Stimulated activated memory B cell treated with anti-CD40 and anti-IgM and Interleukin-4, amounts not matched to agents 10 μg/mL and 1 μg/mL and 100 μg/mL, for 72 hours (primary cell): ENCODE data around the gene NAV2.
A peak's percentile ranks its signal among the peaks of the same experiment; 100 is the strongest.

Source experiments
- ATAC-seq: fragments of 150-1000 bp; cut with Tn5 transposase; 2 replicates; pipeline ENCODE4 v1.10.0; 2021
- H3K27ac Mint-ChIP-seq: one replicate; pipeline ENCODE4 v1.8.0; 2022; ENCODE audit warnings: mild to moderate bottlenecking, mixed read lengths
- H3K27me3 Mint-ChIP-seq: one replicate; pipeline ENCODE4 v1.8.0; 2022; ENCODE audit warnings: mixed read lengths
- H3K36me3 Mint-ChIP-seq: one replicate; pipeline ENCODE4 v1.8.0; 2022; ENCODE audit warnings: mixed read lengths
- H3K4me1 Mint-ChIP-seq: one replicate; pipeline ENCODE4 v1.8.0; 2022; ENCODE audit warnings: mixed read lengths
- H3K4me3 Mint-ChIP-seq: one replicate; pipeline ENCODE4 v1.8.0; 2022; ENCODE audit warnings: mild to moderate bottlenecking, moderate library complexity, mixed read lengths
- H3K9me3 Mint-ChIP-seq: one replicate; pipeline ENCODE4 v1.8.0; 2022; ENCODE audit warnings: mixed read lengths

The NAV2 gene

DNA sequence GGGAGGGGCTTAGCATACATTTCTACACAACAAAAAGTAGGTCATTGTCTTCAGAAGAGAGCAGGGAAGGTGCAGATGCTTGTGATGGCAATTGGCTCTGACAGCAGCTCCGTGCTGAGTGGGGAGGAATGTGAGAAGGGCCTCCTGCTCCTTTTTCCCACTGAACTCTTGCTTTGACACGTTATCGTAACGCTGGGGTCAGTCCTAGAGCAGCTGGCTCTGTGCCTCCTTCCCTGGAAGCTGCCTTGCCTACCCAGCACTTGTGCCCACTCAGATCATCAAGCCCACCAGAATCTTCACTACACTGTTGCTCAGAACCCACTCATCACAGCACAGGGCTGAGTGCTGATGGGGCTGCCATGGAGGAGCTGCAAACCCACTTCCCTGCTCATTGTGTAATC is 14.9 kb upstream of the NAV2 start:
- H3K9me3 Mint-ChIP-seq, result no peaks in the 10 kb centered on the region
- no peaks in the 10 kb centered on the region for H3K4me1 Mint-ChIP-seq
- no peak overlapping the region for H3K4me3 Mint-ChIP-seq

DNA sequence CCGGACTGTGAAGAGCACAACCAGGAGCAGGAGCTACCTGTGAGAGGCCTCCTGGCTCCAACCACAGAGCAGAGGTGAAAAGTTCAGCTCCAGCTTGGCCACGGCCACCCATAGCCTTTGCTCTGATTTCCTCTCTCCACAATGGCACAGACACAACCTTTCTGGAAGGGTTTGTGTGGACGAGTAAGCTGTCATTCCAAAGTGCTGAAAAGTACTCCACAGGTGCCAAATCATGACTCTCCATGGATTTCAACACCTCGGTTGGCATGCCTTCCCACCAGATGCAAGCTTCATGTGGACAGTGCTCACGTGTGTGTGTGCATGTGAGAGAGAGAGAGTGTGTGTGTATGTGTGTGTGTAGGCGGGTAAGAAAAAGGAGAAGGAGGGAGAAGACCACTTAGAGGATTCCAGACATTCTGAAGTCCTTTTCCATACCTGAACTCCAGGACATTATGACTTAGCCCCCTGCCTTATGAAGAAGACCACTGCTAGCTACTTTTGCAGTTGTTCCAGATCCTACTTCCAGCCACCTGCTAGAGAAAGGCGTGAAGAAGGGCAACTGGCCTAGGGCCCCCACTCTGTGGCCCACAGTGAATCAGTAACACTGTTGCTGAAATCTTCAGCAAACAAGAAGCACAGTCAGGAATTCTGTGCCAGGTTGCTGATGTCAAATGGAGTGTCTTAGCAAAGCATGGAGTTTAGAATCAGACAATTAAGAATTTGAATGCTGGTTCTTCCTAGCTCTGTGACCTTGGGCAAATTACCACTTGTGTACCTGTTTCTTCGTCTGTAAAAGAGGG is 13.9 kb upstream of the NAV2 start:
- H3K4me1 Mint-ChIP-seq, result no peaks in the 10 kb centered on the region
- no peaks in the 10 kb centered on the region for H3K27me3 Mint-ChIP-seq
- no peak for ATAC-seq
- no peaks in the 10 kb centered on the region for H3K9me3 Mint-ChIP-seq
- H3K27ac Mint-ChIP-seq, result no peak overlapping the region
- H3K36me3 Mint-ChIP-seq, result no peaks in the 10 kb centered on the region
- no peak overlapping the region for H3K4me3 Mint-ChIP-seq

More for the DNA sequence above, 14.9 kb upstream of the NAV2 start:
- no peak for ATAC-seq
- H3K36me3 Mint-ChIP-seq, result no peaks in the 10 kb centered on the region
- no peaks in the 10 kb centered on the region for H3K27me3 Mint-ChIP-seq
- no peak overlapping the region for H3K27ac Mint-ChIP-seq

DNA sequence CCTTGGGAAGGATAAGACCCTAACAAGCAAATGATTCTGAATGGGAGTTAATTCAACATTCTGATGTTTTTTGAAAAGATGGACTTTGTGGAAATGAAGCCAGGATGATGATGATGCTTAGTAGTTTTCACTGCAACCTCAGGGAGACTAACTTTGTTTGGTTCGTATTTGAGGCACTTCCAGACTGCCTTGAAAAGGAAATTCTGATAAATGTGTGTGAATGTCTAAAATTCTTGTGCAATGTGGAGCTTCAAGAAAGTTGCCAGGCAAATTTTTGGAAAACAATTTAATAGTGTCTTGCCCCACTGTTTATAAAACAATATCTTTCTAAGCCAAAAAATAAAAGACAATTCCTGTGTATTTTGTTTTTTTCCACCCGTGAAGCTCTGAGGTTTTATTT is 11.2 kb upstream of the NAV2 start:
- Mint-ChIP-seq H3K9me3 (no peaks in the 10 kb centered on the region), H3K27me3 (peaks cover 8% of the 10 kb centered on the region), H3K4me3 (no peak overlapping the region), H3K36me3 (no peaks in the 10 kb centered on the region), H3K27ac (no peak overlapping the region), H3K4me1 (no peaks in the 10 kb centered on the region)
- ATAC-seq, result no peak

DNA sequence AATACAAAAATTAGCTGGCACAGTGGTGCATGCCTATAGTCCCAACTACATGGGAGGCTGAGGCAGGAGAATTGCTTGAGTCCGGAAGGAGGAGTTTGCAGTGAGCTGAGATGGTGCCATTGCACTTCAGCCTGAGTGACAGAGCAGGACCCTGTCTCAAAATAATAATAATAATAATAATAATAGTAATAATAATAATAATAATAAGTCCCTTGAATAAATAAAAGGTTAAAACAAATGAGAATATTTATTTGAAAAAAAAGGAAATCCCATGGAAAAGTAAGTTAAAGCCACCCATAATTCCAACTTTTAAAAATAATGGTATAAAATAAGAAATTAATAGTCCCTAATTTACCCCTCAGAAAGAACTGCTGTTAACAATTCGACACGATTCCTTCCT is 10.0 kb upstream of the NAV2 start:
- Mint-ChIP-seq H3K27ac (no peak overlapping the region), H3K4me3 (no peak overlapping the region), H3K9me3 (no peaks in the 10 kb centered on the region), H3K4me1 (no peaks in the 10 kb centered on the region), H3K36me3 (no peaks in the 10 kb centered on the region), H3K27me3 (peaks cover 8% of the 10 kb centered on the region)
- ATAC-seq, result no peak

DNA sequence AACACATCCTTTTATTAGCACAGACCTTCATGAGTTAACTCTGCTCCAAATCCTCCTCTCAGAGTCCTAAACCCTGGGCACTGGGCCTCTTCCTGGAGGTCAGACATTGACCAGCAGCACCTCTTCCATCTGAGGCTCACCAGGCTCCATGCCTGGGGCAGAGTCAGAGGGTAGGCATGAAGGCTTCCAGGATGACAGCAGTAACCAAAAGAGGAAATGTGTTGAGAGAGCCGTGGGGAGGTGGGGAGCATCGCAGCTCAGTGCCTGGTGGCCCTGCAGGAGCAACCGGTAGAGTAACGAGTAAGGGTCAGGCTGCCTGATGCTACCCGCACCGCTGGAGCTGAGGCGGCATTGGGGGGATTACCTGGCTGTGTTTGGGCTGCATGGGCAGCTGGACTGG is 9.4 kb upstream of the NAV2 start:
- no peak overlapping the region for H3K4me3 Mint-ChIP-seq
- H3K27ac Mint-ChIP-seq, result no peak overlapping the region
- peaks cover 8% of the 10 kb centered on the region for H3K27me3 Mint-ChIP-seq
- H3K36me3 Mint-ChIP-seq, result no peaks in the 10 kb centered on the region
- no peaks in the 10 kb centered on the region for H3K4me1 Mint-ChIP-seq
- no peaks in the 10 kb centered on the region for H3K9me3 Mint-ChIP-seq
- ATAC-seq, result no peak

DNA sequence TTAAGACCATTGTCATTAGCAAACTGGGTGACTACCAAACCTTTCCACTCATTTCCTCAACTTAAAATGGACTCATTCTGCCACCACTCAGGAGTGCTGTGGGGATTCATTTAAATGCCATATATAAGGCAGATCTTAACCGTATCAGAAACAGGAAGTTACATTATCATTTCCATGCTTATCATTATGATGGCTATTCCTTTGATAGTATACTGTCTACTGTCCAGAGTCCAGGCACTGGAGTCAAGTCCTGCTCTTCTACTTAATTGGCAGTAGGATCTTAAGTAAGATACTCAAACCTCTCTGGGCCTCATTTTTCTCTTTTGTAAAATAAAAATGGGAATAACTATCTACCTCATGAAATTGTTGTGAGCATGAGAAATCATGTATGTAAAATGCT is 8.4 kb upstream of the NAV2 start:
- H3K4me1 Mint-ChIP-seq, result no peaks in the 10 kb centered on the region

DNA sequence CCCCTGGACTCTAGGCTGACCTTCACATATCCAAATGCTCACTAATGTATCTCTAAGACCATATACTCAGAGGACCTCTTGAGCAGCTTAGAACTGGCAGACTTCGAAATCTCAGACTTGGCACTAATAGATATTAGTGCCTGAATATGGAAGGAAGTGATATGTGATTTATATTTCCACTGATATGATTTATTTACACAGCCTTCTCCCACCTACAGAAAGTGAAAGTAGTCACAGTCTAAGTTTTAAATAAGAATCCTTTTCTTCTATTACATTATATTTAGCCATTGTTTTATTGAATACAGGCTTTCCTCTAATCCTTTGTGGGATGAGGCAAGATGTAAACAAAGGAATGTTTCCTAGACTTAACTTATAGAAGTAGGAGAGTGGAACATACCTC is 6.7 kb upstream of the NAV2 start:
- H3K27me3 Mint-ChIP-seq, result peaks cover 17% of the 10 kb centered on the region
- no peaks in the 10 kb centered on the region for H3K36me3 Mint-ChIP-seq
- no peak overlapping the region for H3K4me3 Mint-ChIP-seq
- ATAC-seq, result no peak
- H3K27ac Mint-ChIP-seq, result no peak overlapping the region
- H3K9me3 Mint-ChIP-seq, result no peaks in the 10 kb centered on the region
- H3K4me1 Mint-ChIP-seq, result no peaks in the 10 kb centered on the region

More for the DNA sequence above, 8.4 kb upstream of the NAV2 start:
- Mint-ChIP-seq H3K36me3 (no peaks in the 10 kb centered on the region), H3K27ac (no peak overlapping the region), H3K9me3 (no peaks in the 10 kb centered on the region), H3K4me3 (no peak overlapping the region), H3K27me3 (peaks cover 8% of the 10 kb centered on the region)
- ATAC-seq, result no peak

DNA sequence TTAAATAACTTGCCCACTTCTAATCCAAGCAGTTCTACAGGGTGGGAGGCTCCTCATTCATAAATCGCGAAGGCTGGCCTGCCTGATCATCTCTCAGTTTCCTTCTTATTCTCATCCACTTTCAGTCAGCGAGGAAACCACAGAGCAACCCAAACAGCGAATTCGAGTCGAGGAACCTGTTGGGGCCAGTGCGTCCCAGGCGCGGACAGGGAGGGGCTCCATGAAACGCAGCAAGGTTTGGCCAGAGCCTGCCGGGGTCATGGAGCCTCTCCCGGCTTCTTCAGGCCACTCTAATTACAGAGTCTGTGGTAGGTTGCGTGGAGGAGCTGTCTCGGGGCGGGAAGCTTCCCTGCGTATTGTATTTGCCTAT is 741 bp upstream of the NAV2 start:
- Mint-ChIP-seq H3K27ac (peak overlapping the region; percentile 66), H3K4me1 (peaks cover 27% of the 10 kb centered on the region), H3K27me3 (peaks cover 52% of the 10 kb centered on the region), H3K36me3 (no peaks in the 10 kb centered on the region), H3K9me3 (no peaks in the 10 kb centered on the region), H3K4me3 (peak overlapping the region; percentile 94)
- ATAC-seq, result no peak

DNA sequence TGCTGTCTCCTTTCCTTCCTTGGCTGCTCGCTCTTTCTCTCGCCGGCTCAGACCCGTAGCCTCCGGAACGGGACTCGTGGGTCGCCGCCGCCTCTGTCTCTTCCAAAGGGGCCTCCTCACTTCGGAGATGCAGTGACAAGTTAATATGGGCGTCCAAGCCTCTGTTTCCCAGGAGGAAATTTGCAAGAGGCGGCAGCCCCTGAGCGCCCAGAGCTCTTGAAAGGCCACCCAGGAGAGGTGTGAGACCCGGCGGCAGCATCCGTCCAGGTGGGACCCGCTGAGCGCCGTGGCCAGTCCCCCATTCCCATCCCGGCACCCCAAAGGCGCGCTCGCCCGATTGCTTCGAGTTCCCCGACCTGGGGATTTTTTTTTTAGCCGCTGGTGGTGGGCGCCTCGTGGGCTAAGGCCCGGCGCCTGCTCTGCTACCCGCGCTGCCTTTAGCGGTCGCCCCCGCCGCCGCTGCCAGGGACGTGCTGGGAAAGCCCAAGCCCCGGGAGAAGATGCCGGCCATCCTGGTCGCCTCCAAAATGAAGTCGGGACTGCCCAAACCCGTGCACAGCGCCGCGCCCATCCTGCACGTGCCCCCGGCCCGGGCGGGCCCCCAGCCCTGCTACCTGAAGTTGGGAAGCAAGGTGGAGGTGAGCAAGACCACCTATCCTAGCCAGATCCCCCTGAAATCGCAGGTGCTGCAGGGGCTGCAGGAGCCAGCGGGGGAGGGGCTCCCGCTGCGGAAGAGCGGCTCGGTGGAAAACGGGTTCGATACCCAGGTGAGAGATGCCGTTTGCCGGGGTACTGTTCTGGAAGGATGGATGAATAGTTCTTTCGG is 772 bp downstream of the NAV2 start:
- Mint-ChIP-seq H3K36me3 (no peaks in the 10 kb centered on the region), H3K27me3 (peaks cover 52% of the 10 kb centered on the region), H3K9me3 (no peaks in the 10 kb centered on the region), H3K27ac (no peak overlapping the region), H3K4me1 (peaks cover 27% of the 10 kb centered on the region), H3K4me3 (peak overlapping the region; percentile 82)
- no peak for ATAC-seq

DNA sequence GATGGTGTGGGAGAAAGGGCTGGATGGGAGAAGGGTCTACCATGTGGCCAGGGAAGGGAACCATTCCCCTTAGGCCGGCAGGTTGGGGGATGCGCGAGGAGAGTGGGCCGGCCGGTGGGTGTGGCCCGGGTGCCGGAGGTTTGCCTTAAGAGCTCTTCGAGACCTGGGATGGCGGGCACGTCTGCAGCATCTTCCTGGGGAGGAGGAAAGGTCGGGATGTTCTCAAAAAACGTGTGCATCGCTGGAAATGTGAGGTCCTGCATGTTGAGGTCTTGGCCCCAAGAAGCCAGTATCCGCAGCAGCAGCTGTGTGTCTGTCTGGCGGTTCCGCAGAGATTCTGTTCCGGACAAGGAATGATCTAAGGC is 1.4 kb downstream of the NAV2 start:
- ATAC-seq, result no peak
- H3K36me3 Mint-ChIP-seq, result no peaks in the 10 kb centered on the region
- peaks cover 52% of the 10 kb centered on the region for H3K27me3 Mint-ChIP-seq
- peaks cover 27% of the 10 kb centered on the region for H3K4me1 Mint-ChIP-seq
- no peak overlapping the region for H3K27ac Mint-ChIP-seq
- peak overlapping the region; percentile 61 for H3K4me3 Mint-ChIP-seq
- no peaks in the 10 kb centered on the region for H3K9me3 Mint-ChIP-seq

DNA sequence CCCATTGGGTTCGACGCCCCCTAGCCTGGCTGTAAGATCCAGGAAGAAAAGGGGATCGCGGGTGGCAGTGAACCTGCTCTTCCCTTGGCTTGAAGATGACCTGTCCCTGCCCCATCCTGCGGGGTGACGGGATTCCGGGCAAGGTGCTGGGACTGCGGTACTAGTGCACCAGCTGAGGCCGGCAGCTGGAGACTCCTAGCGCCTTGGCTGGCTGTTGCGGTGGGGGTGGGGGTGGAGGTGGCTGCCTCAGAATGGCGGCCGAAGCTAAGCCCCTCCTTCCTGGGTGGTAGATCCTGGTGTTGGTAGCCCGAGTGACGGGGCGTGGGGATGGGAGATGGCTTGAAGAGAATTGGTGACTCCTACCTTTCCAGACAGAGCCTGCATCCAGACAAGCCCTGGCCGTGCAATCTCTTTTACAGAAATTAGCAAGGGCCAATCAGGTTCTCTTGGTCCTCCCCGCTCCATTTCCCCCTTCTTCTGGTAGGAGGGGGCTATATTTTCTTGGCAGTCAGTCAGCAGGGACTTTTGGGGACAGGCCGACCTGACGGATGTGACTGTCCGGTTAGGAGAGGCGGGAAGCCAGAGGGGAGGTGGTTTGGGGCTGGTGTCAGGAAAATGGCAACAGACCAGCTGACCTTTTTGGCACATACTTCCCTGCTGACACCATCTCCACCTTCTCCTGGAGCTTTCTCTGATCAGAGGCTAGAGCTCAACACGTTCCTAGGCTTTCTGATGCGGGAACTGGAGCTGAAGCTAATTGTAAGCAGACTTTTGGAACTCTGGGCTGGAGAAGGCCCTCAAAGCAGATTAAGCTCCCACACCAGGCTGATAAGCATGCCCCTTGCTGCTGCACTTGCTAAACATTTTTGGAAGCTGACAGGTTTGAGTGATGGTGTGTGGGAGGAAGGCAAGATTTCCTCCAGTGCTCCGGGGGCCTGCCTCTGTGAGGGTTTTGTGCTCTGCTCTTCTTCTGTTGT is 2.0 kb downstream of the NAV2 start:
- no peak for ATAC-seq
- peaks cover 47% of the 10 kb centered on the region for H3K27me3 Mint-ChIP-seq

DNA sequence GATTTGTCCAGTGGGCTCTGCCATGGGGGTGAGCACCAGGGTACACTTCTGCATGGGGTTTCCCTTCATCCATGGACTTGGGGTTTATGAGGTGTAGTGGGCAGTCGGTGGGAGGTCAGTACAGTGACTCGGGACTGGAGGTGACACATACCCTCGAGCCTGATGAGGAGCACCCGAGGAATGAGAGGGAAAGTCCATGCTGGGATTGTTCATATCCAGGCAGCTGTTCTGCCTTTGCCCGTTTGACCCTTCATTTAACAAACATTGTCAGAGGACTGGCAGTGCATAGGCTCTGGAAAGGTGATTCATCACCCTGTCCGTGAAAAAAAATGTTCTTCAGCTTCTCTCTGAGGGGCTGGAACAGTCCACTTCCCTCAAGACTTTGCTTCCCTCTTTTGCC is 2.7 kb downstream of the NAV2 start:
- Mint-ChIP-seq H3K9me3 (no peaks in the 10 kb centered on the region), H3K36me3 (no peaks in the 10 kb centered on the region), H3K4me1 (peaks cover 27% of the 10 kb centered on the region), H3K27me3 (peaks cover 43% of the 10 kb centered on the region), H3K27ac (no peak overlapping the region), H3K4me3 (no peak overlapping the region)
- ATAC-seq, result no peak

More for the DNA sequence above, 2.0 kb downstream of the NAV2 start:
- Mint-ChIP-seq H3K4me1 (peaks cover 27% of the 10 kb centered on the region), H3K27ac (no peak overlapping the region), H3K9me3 (no peaks in the 10 kb centered on the region), H3K36me3 (no peaks in the 10 kb centered on the region), H3K4me3 (no peak overlapping the region)

DNA sequence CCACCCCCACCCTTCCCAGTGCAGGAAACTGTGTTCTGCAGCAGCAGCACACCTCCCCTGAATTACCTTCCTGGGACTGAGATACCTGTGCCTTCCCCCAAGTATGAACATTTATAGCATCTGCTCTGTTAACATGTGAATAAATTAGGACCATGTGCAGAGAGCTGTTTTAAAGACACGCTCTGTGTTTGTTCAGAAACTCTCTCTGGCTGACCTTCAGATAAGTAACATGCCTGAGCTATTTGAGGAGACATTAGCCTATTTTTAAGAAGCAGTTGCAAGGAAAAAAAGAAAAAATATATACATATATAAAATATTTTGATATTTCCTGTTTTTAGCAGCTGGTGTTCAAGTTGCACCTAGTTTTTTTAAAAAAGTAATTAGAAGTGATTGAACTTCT is 5.4 kb downstream of the NAV2 start:
- no peak for ATAC-seq
- Mint-ChIP-seq H3K36me3 (no peaks in the 10 kb centered on the region), H3K27ac (no peak overlapping the region), H3K4me1 (peaks cover 17% of the 10 kb centered on the region), H3K4me3 (no peak overlapping the region), H3K9me3 (no peaks in the 10 kb centered on the region), H3K27me3 (peaks cover 34% of the 10 kb centered on the region)

DNA sequence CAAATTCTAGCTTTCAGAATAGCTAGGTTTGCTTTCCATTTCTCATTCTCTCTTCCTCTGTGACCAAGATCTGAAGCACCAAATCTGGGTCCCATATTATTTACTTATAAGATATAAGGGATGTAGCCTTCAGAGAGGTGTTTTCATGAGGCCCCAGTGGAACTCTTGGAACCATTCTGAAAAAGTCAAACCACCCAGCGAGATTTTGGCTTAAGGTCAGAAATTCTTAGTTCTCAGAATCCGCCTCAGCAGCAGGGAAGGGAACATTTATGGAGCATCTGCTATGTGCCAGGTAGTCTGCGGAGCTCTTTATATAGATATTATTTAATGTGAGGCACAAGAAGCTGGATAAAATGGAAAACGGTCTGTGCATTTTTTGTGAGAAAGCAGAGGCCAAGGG is 6.3 kb downstream of the NAV2 start:
- Mint-ChIP-seq H3K36me3 (no peaks in the 10 kb centered on the region), H3K27me3 (peaks cover 25% of the 10 kb centered on the region), H3K4me3 (no peak overlapping the region), H3K4me1 (peaks cover 8% of the 10 kb centered on the region), H3K27ac (no peak overlapping the region), H3K9me3 (no peaks in the 10 kb centered on the region)
- no peak for ATAC-seq

DNA sequence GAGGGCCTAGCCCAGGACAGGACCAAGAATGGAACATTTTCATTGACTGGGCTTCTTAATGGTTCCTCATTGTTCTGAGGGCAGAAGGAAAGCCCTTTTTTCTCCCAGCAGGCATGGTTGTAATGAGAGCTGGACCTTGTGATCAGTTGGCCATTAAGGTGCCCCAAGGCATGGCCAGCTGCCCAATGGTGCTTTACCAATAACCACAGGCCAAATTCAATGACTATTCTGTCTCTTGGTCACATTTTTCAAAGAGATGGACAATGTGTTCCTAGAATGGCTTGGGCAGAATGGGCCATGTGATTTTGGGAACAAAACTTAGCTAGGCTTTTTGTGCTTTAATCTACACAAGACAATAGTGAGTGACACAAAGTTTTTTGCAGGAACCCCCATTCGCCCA is 7.3 kb downstream of the NAV2 start:
- H3K36me3 Mint-ChIP-seq, result no peaks in the 10 kb centered on the region
- no peak overlapping the region for H3K4me3 Mint-ChIP-seq
- H3K27ac Mint-ChIP-seq, result no peak overlapping the region
- peaks cover 15% of the 10 kb centered on the region for H3K27me3 Mint-ChIP-seq
- no peak for ATAC-seq
- no peaks in the 10 kb centered on the region for H3K4me1 Mint-ChIP-seq
- H3K9me3 Mint-ChIP-seq, result no peaks in the 10 kb centered on the region
